NK-92 (cell line): ENCODE results near the gene PAX6.

ENCODE experiments used
- DNase-seq: peaks from one replicate; lab custom pipeline; 2025; ENCODE audit not compliant: unreplicated experiment; lab: John Stamatoyannopoulos, UW

Gene PAX6

DNA sequence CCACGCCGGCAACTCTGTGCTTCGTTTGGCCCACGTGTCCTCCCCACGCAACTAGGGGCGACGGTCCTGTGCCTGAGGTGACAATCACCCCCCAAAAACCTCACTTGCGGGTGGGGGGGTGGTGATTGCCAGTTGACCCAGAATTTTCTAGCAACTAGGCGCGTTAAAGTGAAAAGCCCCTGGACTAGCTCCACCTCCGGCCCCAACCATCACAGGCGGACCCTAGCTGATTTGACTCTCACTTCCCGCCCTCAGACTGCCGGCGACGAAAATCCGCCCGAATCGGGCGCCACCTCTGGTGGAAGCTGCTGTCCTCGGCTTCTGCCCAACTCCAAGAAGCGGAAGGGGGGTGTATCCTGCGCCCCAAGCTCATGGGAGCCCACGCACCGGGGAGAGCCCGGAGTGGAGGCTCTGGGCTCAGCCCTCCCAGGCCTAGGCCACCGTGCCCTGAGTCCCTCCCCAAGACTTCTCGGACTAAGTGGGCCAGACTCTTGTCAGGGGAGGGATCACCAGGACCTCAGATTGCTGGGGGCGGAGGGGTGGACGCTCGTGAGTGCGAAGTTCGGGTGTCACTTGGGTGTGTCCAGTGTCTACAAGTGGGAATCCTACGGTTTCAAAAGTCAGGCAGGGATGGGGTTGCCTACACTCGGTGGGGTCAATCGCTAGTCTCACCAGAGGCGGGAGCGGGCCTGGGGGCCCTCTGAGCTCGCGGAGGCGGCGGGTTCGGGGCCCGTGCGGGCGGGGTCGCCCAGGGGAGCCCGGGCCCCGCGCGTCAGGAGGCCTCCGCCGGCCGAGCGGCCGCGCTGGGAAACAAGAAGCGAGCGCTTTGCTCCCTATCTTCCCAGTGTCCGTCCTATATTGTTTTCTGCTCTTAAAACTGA, 12.3 kb downstream of the PAX6 start:
- no peak for DNase-seq

DNA sequence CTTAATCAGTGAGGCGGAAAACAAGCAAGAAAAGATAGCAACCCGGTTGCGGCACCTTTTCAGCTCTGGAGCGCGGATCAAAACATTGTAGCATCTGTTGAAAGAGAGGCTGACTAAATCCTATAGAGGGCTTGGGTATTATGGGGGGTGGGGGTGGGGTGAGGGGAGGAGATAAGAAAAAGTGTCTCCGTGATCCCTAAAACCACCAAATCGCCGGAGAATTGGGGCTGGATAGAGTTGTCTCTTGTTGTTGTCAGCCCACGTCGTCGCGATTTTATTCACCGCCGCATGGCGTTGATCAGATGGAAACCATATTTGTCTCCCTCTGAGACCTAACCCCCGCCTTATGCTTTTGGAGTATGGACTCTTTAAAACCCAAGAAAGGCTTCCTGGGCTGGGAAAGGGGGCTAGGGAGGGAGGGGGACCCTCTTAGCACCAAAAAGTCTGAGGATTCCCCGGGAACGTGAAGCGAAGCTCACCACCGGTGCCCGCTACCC, 13.0 kb downstream of the PAX6 start:
- DNase-seq, result no peak

DNA sequence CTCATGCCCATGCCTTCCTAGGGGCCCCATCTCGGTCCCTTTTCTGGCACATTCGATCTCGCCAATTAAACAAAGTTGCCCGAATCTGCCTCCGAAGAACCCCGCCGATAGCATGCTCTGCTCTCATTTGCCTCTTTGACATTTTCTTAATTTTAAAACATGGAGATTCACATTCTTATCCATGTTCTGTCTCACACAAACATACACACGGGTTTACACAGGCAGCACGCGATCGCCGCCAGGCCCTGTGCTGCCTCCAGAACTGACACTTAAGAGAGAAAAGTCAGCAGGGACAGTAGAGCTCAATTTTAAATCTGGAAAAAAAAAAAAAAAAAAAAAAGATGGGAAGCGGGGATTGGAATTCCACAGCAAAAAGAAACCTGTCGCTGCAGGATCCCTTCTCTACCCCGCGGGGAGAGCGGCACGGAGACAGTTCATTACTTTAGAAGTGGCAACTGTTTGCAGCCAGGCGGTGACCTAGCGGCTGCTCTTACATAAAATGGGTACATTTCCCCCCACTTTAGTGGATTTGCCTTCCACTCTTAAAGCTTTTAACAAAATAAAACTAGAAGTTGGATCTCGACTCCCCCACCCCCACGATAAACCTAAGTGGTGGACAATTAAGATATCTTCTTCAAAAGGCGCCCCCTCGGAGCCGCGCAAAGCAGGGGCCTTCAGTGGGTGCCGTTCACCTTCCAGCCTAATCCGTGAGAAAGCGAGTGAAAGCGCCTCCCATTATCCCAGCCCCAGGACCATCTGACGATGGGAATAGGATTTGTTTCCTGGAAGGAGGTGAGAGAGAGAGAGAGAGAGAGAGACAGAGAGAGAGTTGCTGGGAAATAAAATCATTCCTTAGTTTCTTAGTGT, 13.7 kb downstream of the PAX6 start:
- DNase-seq, result no peak

DNA sequence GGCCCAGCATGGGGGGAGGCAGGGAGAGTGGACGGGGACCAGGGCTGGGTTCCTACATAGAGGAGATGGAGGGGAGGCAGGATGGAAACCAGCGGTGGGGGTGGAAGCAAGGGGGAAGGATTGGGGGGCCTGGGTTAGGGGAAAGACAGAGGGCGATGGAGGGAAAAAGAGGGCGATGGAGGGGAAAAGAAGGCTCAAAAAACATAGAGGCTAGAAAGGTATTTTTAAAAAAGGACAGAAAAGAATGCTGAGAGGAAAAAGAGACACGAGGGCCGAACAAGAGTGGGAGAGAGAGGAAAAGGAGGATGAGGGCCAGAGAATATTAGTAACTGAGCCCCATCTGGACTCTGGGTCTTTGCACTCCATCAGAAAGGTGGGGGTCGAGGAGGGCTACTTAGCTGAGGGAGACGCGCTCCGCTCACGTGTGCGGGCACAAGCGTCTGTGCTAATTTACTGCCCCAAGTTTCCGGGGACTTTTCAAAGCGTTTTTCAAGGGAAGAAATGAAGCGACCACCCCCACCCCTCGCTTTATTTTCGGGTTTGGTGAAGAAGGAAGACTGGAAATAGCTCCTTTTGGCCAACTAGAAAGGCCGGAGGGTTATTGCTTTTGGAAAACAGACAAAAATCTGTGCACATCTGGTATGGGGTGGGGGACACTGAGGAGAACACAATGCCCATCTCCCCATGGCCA, 14.5 kb downstream of the PAX6 start:
- no peak for DNase-seq

DNA sequence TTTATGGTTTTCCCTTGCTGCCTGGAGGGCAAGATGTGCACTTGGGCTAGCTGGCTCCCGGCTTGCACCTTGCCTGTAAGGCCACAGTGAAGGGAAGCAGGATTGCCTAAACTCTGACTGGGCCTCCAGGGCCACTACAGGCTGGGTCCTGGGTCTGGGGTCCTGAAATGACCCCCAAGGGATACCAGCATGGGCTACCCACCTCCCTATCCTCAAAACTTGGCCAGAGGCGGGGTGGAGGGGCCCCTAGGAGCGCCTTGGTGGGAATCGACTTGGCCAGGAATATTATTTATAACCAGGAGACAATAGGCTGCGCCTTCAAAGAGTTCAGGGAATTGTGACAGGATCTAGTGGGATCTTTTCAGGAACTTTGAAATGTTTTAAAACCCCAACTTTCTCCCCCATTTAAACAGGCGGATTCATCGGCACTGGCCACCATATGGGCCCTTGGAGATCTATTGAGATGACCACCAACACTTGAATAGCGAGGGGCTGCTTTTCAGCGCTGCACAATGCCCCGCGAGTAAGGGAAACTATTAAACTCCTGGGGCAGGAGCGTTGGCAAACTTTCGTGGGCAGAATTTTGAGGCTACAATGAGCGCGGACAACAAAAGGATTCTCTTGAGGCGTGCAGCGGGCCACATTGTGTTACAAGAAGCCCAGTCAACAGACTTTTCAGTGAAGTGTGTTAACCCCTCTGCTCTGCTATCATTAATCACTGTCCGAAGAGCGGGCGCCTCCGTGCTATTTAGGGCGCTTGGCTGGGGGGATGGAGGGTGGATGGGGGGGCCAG, 15.2 kb downstream of the PAX6 start:
- no peak for DNase-seq

DNA sequence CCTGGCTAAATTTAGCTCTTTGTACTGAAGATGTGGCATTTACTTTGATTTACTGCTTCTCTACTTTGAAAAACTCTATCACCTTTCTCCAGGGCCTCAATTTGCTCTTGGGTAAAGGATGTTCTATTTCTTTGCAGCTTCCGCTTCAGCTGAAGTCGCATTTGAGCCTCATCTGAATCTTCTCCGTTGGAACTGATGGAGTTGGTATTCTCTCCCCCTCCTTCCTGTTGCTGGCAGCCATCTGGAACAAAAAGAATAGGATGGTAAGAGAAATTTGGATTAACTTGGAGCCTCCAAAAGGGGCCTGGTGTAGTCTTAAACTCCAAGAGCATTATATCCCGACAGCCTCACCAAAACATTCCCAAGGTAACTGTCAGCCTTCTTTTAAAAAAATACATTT, 16.6 kb downstream of the PAX6 start:
- DNase-seq, result no peak

DNA sequence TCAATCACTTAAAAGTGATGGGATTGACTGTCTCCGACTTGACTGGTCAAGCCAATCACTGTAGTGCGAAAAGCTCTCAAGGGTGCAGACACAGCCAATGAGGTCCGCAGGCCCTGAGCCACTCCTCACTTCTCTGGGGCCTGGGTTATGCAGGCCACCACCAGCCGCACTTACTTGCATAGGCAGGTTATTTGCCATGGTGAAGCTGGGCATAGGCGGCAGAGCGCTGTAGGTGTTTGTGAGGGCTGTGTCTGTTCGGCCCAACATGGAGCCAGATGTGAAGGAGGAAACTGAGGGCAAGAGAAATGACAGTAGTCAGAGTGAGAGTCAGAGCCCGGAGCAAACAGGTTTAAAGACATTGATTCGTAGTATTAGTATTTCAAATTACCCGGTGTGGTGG, 17.9 kb downstream of the PAX6 start:
- no peak for DNase-seq

DNA sequence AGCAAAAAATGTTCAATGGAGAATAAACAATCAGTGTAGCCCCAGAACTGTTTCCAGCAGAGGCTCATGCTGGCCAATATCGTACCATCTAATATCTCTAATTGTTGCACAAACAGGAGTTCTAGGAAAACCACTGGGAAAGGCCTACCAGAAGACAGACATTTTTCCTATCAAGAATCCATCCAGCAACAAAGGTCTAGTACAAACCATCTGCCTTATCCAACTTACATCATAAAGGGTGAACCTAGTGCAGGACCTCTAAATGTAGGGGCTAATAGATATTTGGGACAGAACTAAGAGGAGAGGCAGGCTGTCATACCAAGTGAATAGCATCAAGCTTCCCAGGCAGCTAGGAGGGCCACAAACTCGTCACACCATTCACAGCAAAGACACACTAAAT, 18.7 kb downstream of the PAX6 start:
- DNase-seq, result no peak

DNA sequence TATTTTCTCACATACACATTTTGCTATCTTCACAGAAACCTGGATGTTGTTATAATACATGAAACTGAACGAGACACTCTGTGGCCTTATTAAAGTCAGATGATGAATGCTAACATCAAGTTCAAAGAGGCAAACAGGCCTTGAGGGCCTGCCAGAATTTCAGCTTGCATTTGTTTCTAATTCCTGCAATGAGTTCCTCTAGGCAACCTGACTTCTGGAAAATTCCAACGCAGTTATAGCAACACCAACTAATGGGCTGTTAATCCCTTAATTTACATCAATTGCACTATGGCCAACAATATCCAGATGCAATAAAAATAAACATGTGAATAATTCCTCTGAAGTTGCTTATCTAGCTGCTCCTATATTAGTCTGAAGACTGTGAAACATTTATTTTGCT, 19.1 kb downstream of the PAX6 start:
- no peak for DNase-seq

DNA sequence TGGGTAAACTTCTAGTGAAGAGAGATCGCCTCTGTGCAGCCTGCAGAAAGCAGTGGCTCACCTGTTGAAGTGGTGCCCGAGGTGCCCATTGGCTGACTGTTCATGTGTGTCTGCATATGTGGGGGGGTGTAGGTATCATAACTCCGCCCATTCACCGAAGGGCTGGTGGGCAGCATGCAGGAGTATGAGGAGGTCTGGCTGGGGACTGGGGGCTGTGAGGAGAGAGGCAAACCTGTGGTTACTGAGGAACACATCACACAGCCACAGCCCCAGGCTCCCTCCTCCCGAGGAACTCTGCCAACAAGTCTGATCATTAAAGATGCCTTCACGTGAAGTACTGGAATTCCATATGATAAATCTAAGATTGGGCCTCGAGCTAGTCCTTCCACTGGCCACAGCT, 20.5 kb downstream of the PAX6 start:
- DNase-seq, result no peak

DNA sequence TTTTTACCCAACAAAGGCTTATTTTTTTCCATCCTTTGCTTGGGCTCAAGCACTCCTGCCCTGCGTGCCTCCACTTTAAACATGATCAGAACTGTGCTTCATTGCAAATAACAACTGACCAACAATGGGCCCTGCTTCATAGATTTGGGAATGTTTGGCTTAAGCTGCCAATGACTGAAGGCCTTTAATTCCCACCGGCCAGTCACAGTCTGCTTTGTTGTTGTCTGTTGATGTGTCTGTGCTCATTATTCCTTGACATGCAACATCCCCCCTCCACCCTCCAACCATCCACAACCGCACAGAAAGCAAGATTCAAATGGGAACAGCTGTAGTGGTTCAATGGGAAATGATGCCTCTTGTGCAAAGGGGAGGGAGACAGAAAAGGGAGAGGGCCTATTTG, 23.0 kb downstream of the PAX6 start:
- DNase-seq, result no peak

DNA sequence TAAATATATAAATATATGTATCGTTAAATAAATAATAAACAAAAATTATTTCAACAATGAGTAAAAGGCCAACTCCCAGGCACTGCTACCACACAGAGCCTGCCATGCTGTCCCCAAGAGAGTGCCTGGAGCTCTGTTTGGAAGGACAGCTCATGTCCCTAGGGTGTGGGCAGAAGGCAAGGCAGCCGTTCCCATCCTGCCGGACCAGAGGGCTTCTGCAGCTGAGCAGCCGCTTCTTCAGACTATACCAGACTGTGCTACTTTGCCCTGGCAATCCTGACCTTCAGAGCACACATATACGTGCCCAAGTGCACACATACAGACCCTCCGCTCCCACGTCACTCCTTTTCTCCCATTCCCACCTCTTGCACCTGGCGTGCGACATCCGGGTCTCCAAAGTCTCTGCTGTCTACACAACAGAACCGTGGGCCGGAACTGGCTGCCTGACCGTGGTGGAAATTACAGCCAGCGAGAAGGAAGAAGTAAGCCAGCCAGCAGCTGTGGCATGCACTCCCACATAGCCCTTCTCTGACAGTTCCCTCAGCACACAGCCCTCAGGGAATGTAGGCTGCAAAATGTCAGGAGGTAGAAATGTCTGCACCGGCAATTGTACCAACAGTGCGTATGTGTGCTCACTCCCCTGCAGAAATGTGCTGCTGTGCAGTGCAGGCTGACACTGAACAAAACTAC, 24.0 kb downstream of the PAX6 start:
- DNase-seq, result no peak

DNA sequence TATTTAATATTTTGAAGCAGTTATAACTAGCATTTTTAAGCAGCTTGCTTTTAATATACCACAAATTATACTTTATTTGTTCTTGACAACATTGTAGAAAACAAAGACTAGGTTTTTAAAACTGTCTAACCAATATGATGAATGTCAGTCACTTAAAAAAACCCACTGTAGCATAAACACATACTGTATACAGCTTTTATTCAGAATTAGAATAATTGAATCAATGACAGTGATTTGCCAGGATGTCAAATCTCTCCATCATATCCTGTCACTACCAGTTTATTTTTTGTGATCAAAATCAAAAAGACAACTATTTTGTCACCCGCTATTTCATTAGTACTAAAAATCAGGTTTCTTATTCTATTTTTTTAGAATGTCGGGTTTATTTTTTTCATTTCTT, 26.5 kb downstream of the PAX6 start:
- DNase-seq, result no peak

DNA sequence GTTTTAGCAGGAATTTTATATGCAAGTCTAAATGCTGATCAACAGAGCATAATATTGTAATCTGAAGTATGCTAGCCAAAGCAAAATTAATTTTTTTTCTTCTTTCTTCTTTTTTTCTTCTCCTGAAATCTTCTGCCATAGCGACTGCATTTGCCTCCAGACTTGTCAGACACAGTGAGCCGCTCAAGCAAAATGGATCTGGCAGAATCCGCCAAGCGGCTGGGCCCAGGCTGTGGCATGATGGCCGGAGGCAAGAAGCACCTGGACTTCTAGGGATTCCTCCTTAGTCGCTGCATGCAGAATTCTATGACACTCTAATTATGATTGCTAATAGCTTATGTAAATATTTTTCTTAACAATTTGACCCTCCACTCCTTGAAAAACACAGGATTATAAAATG, 27.9 kb downstream of the PAX6 start:
- no peak for DNase-seq

DNA sequence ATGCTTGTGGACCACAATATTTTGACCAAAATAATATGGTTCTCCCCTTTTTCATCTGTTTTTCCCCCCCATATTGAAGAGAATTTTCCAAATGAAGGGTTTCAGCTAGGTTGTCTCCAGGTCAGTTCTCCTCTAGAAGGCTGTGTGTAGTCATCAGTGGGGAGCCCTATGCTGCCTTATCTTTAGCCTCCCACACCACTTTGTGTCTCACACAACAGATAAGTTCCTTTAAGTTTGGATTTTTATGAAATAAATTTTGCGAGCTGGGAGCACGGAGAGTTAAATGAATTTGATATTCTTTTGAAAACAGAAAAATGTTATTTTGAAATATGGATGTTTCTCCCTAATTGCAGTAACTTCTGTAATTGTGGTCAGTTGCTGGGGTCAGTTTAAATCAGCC, 28.9 kb downstream of the PAX6 start:
- DNase-seq, result no peak

DNA sequence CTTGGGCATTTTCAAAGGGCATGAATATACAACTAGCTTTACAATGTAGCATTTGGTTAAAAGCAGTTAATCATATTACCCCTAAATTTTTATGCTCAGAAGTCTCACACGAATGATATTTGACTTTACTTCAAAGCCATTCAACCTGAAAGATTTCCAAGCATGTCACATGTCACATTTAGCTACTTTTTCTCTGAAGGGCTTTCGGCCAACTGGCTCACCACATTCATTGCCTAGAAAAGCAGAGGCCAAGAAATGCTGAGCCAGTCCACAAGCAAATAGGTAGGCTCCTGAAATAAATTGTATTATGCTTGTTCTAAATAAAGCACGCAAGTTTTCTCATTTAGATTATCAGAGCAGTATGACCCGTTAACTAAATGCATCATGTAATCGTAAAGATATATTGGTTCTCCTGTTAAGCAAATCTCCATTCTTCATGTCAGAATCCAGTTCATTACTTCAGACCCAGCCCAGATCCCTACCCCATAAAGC, 30.6 kb downstream of the PAX6 start:
- DNase-seq, result no peak

DNA sequence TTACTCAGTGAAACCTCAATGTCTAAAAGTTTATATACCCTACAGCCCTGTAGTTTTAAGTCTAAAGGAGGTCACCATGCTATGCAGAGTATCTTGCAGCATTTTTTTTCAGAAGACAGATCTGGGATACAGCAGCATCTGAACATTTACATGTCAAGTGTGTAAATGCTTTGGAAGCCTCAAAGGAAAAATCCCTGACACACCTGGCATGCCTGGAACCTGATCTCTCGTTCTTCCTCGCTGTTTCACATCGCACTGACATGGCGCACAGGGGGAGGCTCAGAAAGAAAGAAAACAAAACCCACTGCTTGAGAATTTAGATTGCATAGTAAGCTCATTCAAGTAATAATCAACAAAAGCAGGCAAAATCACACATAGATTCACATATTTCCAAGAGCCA, 31.0 kb downstream of the PAX6 start:
- DNase-seq, result no peak

DNA sequence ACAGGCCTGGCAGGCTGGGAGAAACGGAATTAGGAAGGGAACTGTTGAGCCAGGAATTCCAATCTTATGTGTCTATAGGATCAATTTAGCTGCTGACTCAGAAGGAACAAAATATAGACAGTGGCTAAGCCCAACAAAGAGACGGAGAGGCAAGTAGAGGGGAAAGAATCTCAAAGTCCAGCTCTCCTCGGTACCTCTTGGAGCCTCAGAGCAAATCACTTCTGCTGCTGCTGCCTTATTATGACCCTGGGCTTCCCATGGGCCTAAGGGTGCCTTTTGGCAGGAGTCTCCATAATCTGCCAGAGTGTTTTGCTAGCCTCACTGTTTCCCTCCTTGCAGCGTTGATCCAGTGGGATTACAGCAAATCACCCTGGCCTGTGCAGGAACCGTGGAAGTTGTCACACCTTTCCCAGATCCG, 31.7 kb downstream of the PAX6 start:
- no peak for DNase-seq

DNA sequence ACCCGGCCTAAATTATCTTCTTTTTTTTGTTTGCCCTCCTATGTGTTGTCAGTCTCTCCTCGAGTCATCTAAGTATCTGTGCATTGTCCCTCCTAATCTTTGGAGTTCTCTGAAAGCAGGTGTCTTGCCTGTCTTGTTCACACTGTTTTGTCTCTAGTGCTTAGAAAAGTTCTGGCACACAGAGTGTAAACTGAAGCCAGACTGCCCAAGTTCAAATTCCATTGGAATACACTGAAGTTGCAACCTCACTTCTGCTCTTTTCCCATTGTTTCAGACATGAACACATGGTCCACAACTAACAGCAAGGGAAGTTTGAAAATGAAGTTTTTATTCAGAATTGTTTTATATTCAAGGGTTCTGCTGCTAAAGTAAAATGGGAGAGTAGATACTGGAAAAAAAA, 38.7 kb downstream of the PAX6 start:
- DNase-seq, result no peak
